ENCODE measurements around the gene STRBP.

DNA sequence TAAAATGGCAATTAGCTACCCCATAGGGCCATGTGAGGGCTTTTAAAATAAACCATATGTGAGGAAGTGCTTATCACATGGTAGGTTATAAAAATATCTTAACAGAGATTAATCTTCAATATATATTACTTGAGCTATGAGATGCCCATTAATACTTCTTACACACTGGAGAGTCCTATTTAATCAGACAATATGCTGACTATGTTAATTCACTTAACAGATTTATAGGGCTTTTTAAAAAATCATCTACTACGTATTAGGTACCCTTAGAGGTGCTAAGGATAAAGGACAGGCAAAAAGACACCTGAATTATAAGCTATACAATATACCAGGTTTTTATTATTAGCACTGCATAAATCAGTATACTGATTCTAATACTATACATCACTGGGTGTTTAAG lies 102.6 kb downstream of the STRBP start:
- TF ChIP-seq SPI1 (IDR thresholded peaks at IDR 0.05; ENCODE audit: borderline replicate concordance, low read depth) = no peak
- TF ChIP-seq, protein P1, sequence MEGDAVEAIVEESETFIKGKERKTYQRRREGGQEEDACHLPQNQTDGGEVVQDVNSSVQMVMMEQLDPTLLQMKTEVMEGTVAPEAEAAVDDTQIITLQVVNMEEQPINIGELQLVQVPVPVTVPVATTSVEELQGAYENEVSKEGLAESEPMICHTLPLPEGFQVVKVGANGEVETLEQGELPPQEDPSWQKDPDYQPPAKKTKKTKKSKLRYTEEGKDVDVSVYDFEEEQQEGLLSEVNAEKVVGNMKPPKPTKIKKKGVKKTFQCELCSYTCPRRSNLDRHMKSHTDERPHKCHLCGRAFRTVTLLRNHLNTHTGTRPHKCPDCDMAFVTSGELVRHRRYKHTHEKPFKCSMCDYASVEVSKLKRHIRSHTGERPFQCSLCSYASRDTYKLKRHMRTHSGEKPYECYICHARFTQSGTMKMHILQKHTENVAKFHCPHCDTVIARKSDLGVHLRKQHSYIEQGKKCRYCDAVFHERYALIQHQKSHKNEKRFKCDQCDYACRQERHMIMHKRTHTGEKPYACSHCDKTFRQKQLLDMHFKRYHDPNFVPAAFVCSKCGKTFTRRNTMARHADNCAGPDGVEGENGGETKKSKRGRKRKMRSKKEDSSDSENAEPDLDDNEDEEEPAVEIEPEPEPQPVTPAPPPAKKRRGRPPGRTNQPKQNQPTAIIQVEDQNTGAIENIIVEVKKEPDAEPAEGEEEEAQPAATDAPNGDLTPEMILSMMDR (IDR thresholded peaks at IDR 0.05; ENCODE audit: insufficient read depth, low read length) = no peak
- no peak for TF ChIP-seq POLR2AphosphoS5 (IDR thresholded peaks at IDR 0.05; ENCODE audit: low read depth)
- TF ChIP-seq GABPA (IDR thresholded peaks at IDR 0.05; ENCODE audit: low read depth) = no peak
- TF ChIP-seq, protein P2, sequence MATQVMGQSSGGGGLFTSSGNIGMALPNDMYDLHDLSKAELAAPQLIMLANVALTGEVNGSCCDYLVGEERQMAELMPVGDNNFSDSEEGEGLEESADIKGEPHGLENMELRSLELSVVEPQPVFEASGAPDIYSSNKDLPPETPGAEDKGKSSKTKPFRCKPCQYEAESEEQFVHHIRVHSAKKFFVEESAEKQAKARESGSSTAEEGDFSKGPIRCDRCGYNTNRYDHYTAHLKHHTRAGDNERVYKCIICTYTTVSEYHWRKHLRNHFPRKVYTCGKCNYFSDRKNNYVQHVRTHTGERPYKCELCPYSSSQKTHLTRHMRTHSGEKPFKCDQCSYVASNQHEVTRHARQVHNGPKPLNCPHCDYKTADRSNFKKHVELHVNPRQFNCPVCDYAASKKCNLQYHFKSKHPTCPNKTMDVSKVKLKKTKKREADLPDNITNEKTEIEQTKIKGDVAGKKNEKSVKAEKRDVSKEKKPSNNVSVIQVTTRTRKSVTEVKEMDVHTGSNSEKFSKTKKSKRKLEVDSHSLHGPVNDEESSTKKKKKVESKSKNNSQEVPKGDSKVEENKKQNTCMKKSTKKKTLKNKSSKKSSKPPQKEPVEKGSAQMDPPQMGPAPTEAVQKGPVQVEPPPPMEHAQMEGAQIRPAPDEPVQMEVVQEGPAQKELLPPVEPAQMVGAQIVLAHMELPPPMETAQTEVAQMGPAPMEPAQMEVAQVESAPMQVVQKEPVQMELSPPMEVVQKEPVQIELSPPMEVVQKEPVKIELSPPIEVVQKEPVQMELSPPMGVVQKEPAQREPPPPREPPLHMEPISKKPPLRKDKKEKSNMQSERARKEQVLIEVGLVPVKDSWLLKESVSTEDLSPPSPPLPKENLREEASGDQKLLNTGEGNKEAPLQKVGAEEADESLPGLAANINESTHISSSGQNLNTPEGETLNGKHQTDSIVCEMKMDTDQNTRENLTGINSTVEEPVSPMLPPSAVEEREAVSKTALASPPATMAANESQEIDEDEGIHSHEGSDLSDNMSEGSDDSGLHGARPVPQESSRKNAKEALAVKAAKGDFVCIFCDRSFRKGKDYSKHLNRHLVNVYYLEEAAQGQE (IDR thresholded peaks at IDR 0.05; ENCODE audit: insufficient replicate concordance, low read depth) = no peak

Measured in HL-60 (cell line).